HT1080 (cell line): ENCODE measurements around the gene GSTP1. TPM values are rescaled to one million over a fixed set of nuclear protein-coding genes. Genes with fewer than 3 reads are reported as not detected.
"Not testable (repeated sequence)": the region's sequence is repeated elsewhere in the genome, so short reads cannot be mapped to it uniquely, and the experiment has no call there.

ENCODE experiments used
- DNase-seq: peaks from one replicate; pipeline ENCODE4 v3.0.0-alpha.2; 2015; ENCODE audit warnings: low read depth
- polyA plus RNA-seq, 2 experiments: library from polyadenylated mRNA; depleted of rRNA; stranded (reverse); fragments of >200 nt; gene quantifications; 2 replicates each; pipeline ENCODE4 v1.2.3, GENCODE V29; 2015
- total RNA-seq: library from RNA; depleted of rRNA; stranded (reverse); fragments of >200 nt; shearing (Covaris generic); gene quantifications from 2 replicates; pipeline ENCODE4 v1.2.3, GENCODE V29; 2014; rRNA removed

The GSTP1 gene
- total RNA-seq = 904 and 1,034 TPM in 2 replicates
- polyA plus RNA-seq (2015; cell fraction: cytosol; rRNA removed) = 447 and 524 TPM in 2 replicates
- polyA plus RNA-seq (2015; cell fraction: nucleus; rRNA removed) = 287 and 326 TPM in 2 replicates

GRCh38 chr11:67583247-67584204 lies at the start of gene GSTP1:
TSS of gene GSTP1 (plus strand) at chr11:67583812. CDS start at chr11:67583844, 32 bp downstream.
- DNase-seq = peak; percentile 93

- no peak for DNase-seq
Measured at GRCh38 chr11:67534070-67534679, 49.4 kb upstream of the GSTP1 start.

GRCh38 chr11:67535561-67535960 lies 48.1 kb upstream of the GSTP1 start:
- DNase-seq = no peak

GRCh38 chr11:67538306-67538705 lies 45.3 kb upstream of the GSTP1 start:
- DNase-seq = no peak

- no peak for DNase-seq
Measured at GRCh38 chr11:67538823-67539505, 44.6 kb upstream of the GSTP1 start.

GRCh38 chr11:67539550-67539949 lies 44.1 kb upstream of the GSTP1 start:
- DNase-seq = no peak

- no peak for DNase-seq
Measured at GRCh38 chr11:67541198-67541597, 42.4 kb upstream of the GSTP1 start.

- DNase-seq = no peak
Measured at GRCh38 chr11:67542169-67542568, 41.4 kb upstream of the GSTP1 start.

GRCh38 chr11:67542971-67543370 lies 40.6 kb upstream of the GSTP1 start:
- DNase-seq = no peak

- no peak for DNase-seq
Measured at GRCh38 chr11:67543585-67543984, 40.0 kb upstream of the GSTP1 start.

- no peak for DNase-seq
Measured at GRCh38 chr11:67544616-67545242, 38.9 kb upstream of the GSTP1 start.

GRCh38 chr11:67545280-67545679 lies 38.3 kb upstream of the GSTP1 start:
- DNase-seq = no peak

- DNase-seq = not testable (repeated sequence)
Measured at GRCh38 chr11:67548112-67548511, 35.5 kb upstream of the GSTP1 start.

- DNase-seq = no peak
Measured at GRCh38 chr11:67548555-67549110, 35.0 kb upstream of the GSTP1 start.

- no peak for DNase-seq
Measured at GRCh38 chr11:67551127-67551526, 32.5 kb upstream of the GSTP1 start.

- DNase-seq = not testable (repeated sequence)
Measured at GRCh38 chr11:67551697-67552096, 31.9 kb upstream of the GSTP1 start.

GRCh38 chr11:67556244-67556643 lies 27.4 kb upstream of the GSTP1 start:
- no peak for DNase-seq

- no peak for DNase-seq
Measured at GRCh38 chr11:67558084-67558772, 25.4 kb upstream of the GSTP1 start.

GRCh38 chr11:67561971-67562619 lies 21.5 kb upstream of the GSTP1 start:
- no peak for DNase-seq
